Fibroblast of lung (primary cell): ENCODE results near the gene CHN1. TPM values are rescaled to one million over a fixed set of nuclear protein-coding genes. Genes with fewer than 3 reads are reported as not detected.

Experiments
- DNase-seq, 2 donors: peaks; one replicate each; pipeline versions ENCODE4 v3.0.0 to v3.0.0-alpha.2; 2010; ENCODE audit warnings: low read depth in 2 of 2
- H2AFZ ChIP-seq: 2 replicates; pipeline ENCODE4 v1.5.1; 2012; ENCODE audit warnings: low read length, control low read depth, inconsistent platforms
- H3K27ac ChIP-seq: 2 replicates; pipeline ENCODE4 v1.5.1; 2011; ENCODE audit warnings: low read length, control low read depth; ENCODE audit not compliant: insufficient read depth
- H3K27me3 ChIP-seq: 2 replicates; pipeline ENCODE4 v1.5.1; 2011; ENCODE audit warnings: mild to moderate bottlenecking, low read length; ENCODE audit not compliant: control insufficient read depth, insufficient read depth
- H3K36me3 ChIP-seq: 2 replicates; pipeline ENCODE4 v1.5.1; 2011; ENCODE audit warnings: low read length; ENCODE audit not compliant: control insufficient read depth, insufficient read depth
- H3K4me1 ChIP-seq: 2 replicates; pipeline ENCODE4 v1.5.1; 2011; ENCODE audit warnings: low read length; ENCODE audit not compliant: control insufficient read depth, insufficient read depth; ENCODE audit errors: extremely low read depth
- H3K4me2 ChIP-seq: 2 replicates; pipeline ENCODE4 v1.5.1; 2011; ENCODE audit warnings: low read length, control low read depth; ENCODE audit not compliant: insufficient read depth; ENCODE audit errors: extremely low read depth
- H3K4me3 ChIP-seq, 4 experiments: fragments of 200-600 bp in 1 of 4; sonication (generic) in 1 of 4; replicated peaks in 1 of 4; 2 replicates each; pipeline ENCODE4 v1.5.1; 2011 to 2016; ENCODE audit warnings: low read length in 4 of 4, low read depth in 3 of 4, mild to moderate bottlenecking in 3 of 4, control low read depth in 2 of 4, inconsistent platforms in 1 of 4, mixed read lengths in 1 of 4; ENCODE audit not compliant: insufficient read depth in 1 of 4; ENCODE audit errors: control extremely low read depth in 1 of 4
- H3K79me2 ChIP-seq: 2 replicates; pipeline ENCODE4 v1.5.1; 2012; ENCODE audit warnings: mild to moderate bottlenecking, low read length, inconsistent platforms; ENCODE audit not compliant: control insufficient read depth, insufficient read depth
- H3K9ac ChIP-seq: 2 replicates; pipeline ENCODE4 v1.5.1; 2011; ENCODE audit warnings: mild to moderate bottlenecking, low read length, control low read depth; ENCODE audit not compliant: insufficient read depth
- H3K9me3 ChIP-seq: 2 replicates; pipeline ENCODE4 v1.5.1; 2012; ENCODE audit warnings: low read depth, low read length; ENCODE audit not compliant: control insufficient read depth, insufficient read depth
- H4K20me1 ChIP-seq: 2 replicates; pipeline ENCODE4 v1.5.1; 2011; ENCODE audit warnings: low read length; ENCODE audit not compliant: control insufficient read depth, insufficient read depth; ENCODE audit errors: extremely low read depth
- CTCF ChIP-seq, 2 donors: IDR thresholded peaks in 1 of 2; conservative IDR thresholded peaks in 1 of 2; 1 replicate in 1 of 2; 2 replicates in 1 of 2; pipeline ENCODE4 v1.5.1; 2011 to 2012; ENCODE audit warnings: low read length in 2 of 2, control low read depth in 1 of 2, inconsistent platforms in 1 of 2, low read depth in 1 of 2, mild to moderate bottlenecking in 1 of 2
- EZH2 ChIP-seq: IDR thresholded peaks from 2 replicates; pipeline ENCODE4 v1.5.1; 2012; ENCODE audit warnings: low read length, control low read depth, mild to moderate bottlenecking; ENCODE audit errors: missing control alignments
- polyA plus RNA-seq, 2 donors: library from polyadenylated mRNA; depleted of rRNA in 1 of 2; stranded (reverse) in 1 of 2; unstranded in 1 of 2; fragments of >200 nt; gene quantifications; 2 replicates each; pipeline ENCODE4 v1.2.1, GENCODE V29; 2011 to 2012; ENCODE audit warnings: missing spikeins in 1 of 2
- total RNA-seq: library from RNA; depleted of rRNA; stranded (reverse); fragments of >200 nt; gene quantifications from 2 replicates; pipeline ENCODE4 v1.2.1, GENCODE V29; 2014

The CHN1 gene
- total and polyA plus RNA-seq, 2 donors (not counting 1 experiment from before 2014, with no cell fraction given): 203 to 904 TPM

GRCh38 chr2:174878537-174879147 lies 126.5 kb downstream of the CHN1 start:
- H3K27me3 ChIP-seq: no peaks in the 10 kb centered on the region
- peak overlapping the region; percentile 36 to 63 (median 46) for H3K4me3 ChIP-seq
- H3K36me3 ChIP-seq: no peaks in the 10 kb centered on the region
- no peak for TF ChIP-seq EZH2
- TF ChIP-seq CTCF (conservative IDR thresholded peaks at IDR 0.05 in 1 of 2, IDR thresholded peaks at IDR 0.05 in 1 of 2; ENCODE audit: low read depth in 1 of 2, low read length in 2 of 2): no peak
- peaks cover 2% of the 10 kb centered on the region for H3K4me1 ChIP-seq
- no peaks in the 10 kb centered on the region for H3K9me3 ChIP-seq
- no peaks in the 10 kb centered on the region for H3K79me2 ChIP-seq
- peak overlapping the region; percentile 33 for H3K27ac ChIP-seq
- H3K4me2 ChIP-seq: peak overlapping the region; percentile 84
- peak overlapping the region; percentile 67 for H2AFZ ChIP-seq
- H4K20me1 ChIP-seq: no peaks in the 10 kb centered on the region
- DNase-seq: peak; percentile 48 to 76
- H3K9ac ChIP-seq: peak overlapping the region; percentile 38

DNA sequence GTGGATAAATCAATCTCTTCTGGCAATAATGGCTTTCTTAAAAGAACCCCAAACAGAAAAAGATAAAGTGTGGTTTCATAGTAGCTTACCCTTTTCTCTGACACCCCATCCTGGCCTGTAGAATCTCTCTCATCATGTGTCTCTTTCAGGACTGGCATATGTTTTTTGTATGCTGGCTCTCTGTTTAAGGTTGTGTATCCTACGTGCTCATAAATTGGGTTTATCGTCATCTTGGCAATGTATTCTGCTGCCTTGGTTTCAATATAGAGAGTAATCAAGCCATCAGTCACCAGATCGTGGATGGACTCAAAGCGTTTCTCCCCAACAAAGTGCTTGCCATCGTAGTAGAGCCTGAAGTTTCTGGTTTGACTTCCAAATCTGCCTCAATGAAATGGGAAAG lies 127.4 kb downstream of the CHN1 start:
- Histone ChIP-seq H3K9me3 (no peaks in the 10 kb centered on the region), H3K36me3 (no peaks in the 10 kb centered on the region), H3K4me1 (peaks cover 2% of the 10 kb centered on the region), H3K79me2 (no peaks in the 10 kb centered on the region), H4K20me1 (no peaks in the 10 kb centered on the region), H2AFZ (peak overlapping the region; percentile 46), H3K27ac (peak overlapping the region; percentile 24), H3K27me3 (no peaks in the 10 kb centered on the region), H3K4me2 (peak overlapping the region; percentile 84), H3K9ac (no peak overlapping the region), H3K4me3 (peak overlapping the region; percentile 2 to 63 (median 46))
- TF ChIP-seq CTCF (conservative IDR thresholded peaks at IDR 0.05 in 1 of 2, IDR thresholded peaks at IDR 0.05 in 1 of 2; ENCODE audit: low read depth in 1 of 2, low read length in 2 of 2) (no peak), EZH2 (no peak)
- peak in 1 of 2 donors; percentile 55 for DNase-seq

GRCh38 chr2:174877301-174877700 lies 127.9 kb downstream of the CHN1 start:
- Histone ChIP-seq H3K4me2 (peak overlapping the region; percentile 84), H3K79me2 (no peaks in the 10 kb centered on the region), H3K9me3 (no peaks in the 10 kb centered on the region), H3K4me1 (peaks cover 2% of the 10 kb centered on the region), H3K4me3 (no peak overlapping the region), H4K20me1 (no peaks in the 10 kb centered on the region), H2AFZ (no peak overlapping the region), H3K9ac (no peak overlapping the region), H3K27ac (no peak overlapping the region), H3K27me3 (no peaks in the 10 kb centered on the region), H3K36me3 (no peaks in the 10 kb centered on the region)
- peak in 1 of 2 donors; percentile 17 for DNase-seq
- TF ChIP-seq EZH2 (no peak), CTCF (conservative IDR thresholded peaks at IDR 0.05 in 1 of 2, IDR thresholded peaks at IDR 0.05 in 1 of 2; ENCODE audit: low read depth in 1 of 2, low read length in 2 of 2) (no peak)
